WTC11 (cell line): Measurements from ENCODE around the gene HELQ. TPM values are rescaled to one million over a fixed set of nuclear protein-coding genes. Genes with fewer than 3 reads are reported as not detected.

Experiments
- ATAC-seq: fragments of 200-7000 bp; cut with Tn5 transposase; 2 replicates; pipeline ENCODE4 v1.10.0; 2021; ENCODE audit warnings: mild to moderate bottlenecking, moderate library complexity
- CTCF ChIA-PET: fragments of 300-600 bp; sonication (Branson Sonifier 250); formaldehyde crosslinking; loops from one replicate; lab custom pipeline; 2021; ENCODE audit warnings: antibody characterized with exemption; lab: Charles Lee
- POLR2A ChIA-PET: fragments of 350-600 bp; sonication (Branson Sonifier 250); formaldehyde crosslinking; loops from one replicate; lab custom pipeline; 2021; ENCODE audit warnings: antibody characterized with exemption; lab: Charles Lee
- DNase-seq: peaks from one replicate; pipeline ENCODE4 v3.0.0; 2021; ENCODE audit warnings: low spot score
- H3K27ac Mint-ChIP-seq: 2 replicates; pipeline ENCODE4 v1.8.0; 2021; ENCODE audit warnings: mixed read lengths
- H3K27me3 Mint-ChIP-seq: 2 replicates; pipeline ENCODE4 v1.8.0; 2021; ENCODE audit warnings: low read depth, mild to moderate bottlenecking, moderate library complexity, mixed read lengths
- H3K36me3 Mint-ChIP-seq: 2 replicates; pipeline ENCODE4 v1.8.0; 2021; ENCODE audit warnings: mixed read lengths
- H3K4me1 Mint-ChIP-seq: 2 replicates; pipeline ENCODE4 v1.8.0; 2022; ENCODE audit warnings: mixed read lengths
- H3K4me3 Mint-ChIP-seq: 2 replicates; pipeline ENCODE4 v1.8.0; 2021; ENCODE audit warnings: mild to moderate bottlenecking, moderate library complexity, mixed read lengths
- H3K9me3 Mint-ChIP-seq: 2 replicates; pipeline ENCODE4 v1.8.0; 2021; ENCODE audit warnings: mixed read lengths
- KAT7 ChIP-seq: sonication (generic); formaldehyde crosslinking; IDR thresholded peaks from 2 replicates; pipeline ENCODE4 v1.8.1; 2023; ENCODE audit warnings: missing genetic modification reagents, mild to moderate bottlenecking, borderline replicate concordance
- MYBL2 ChIP-seq: sonication (generic); formaldehyde crosslinking; IDR thresholded peaks from 2 replicates; pipeline ENCODE4 v1.8.1; 2023; ENCODE audit warnings: mild to moderate bottlenecking, moderate library complexity, missing genetic modification reagents
- NR3C1 ChIP-seq: sonication (generic); formaldehyde crosslinking; conservative IDR thresholded peaks from 2 replicates; pipeline ENCODE4 v1.8.1; 2023; ENCODE audit warnings: low read depth, mild to moderate bottlenecking, missing genetic modification reagents
- ZNF138 ChIP-seq: sonication (generic); formaldehyde crosslinking; conservative IDR thresholded peaks from 2 replicates; pipeline ENCODE4 v1.8.1; 2022; ENCODE audit warnings: mild to moderate bottlenecking, moderate library complexity, missing genetic modification reagents
- ZNF423 ChIP-seq: fragments of 250-450 bp; sonication (Bioruptor Pico); IDR thresholded peaks from 2 replicates; pipeline ENCODE4 v2.1.2; 2022; ENCODE audit warnings: mild to moderate bottlenecking, moderate library complexity
- total RNA-seq: library from RNA; stranded (reverse); gene quantifications from 3 replicates; pipeline ENCODE4 v1.2.3, GENCODE V29; 2021
- TF ChIP-seq, protein P1 (sequence below): sonication (generic); formaldehyde crosslinking; IDR thresholded peaks from 2 replicates; pipeline ENCODE4 v1.8.1; 2022; ENCODE audit warnings: mild to moderate bottlenecking, missing genetic modification reagents, moderate library complexity, borderline replicate concordance
- TF ChIP-seq, protein P2 (sequence below): fragments of 250-450 bp; sonication (Bioruptor Pico); IDR thresholded peaks from 2 replicates; pipeline ENCODE4 v1.8.0; 2021; ENCODE audit warnings: mild to moderate bottlenecking
- TF ChIP-seq, protein P3 (sequence below): sonication (generic); formaldehyde crosslinking; IDR thresholded peaks from 2 replicates; pipeline ENCODE4 v1.8.1; 2023; ENCODE audit warnings: mild to moderate bottlenecking, missing genetic modification reagents
- TF ChIP-seq, protein P4 (sequence below): sonication (generic); formaldehyde crosslinking; IDR thresholded peaks from 2 replicates; pipeline ENCODE4 v1.8.0; 2022; ENCODE audit warnings: mild to moderate bottlenecking, missing genetic modification reagents
- TF ChIP-seq, protein P5 (sequence below): sonication (generic); formaldehyde crosslinking; IDR thresholded peaks from 2 replicates; pipeline ENCODE4 v1.8.0; 2023; ENCODE audit warnings: missing genetic modification reagents, mild to moderate bottlenecking, borderline replicate concordance
- TF ChIP-seq, protein P6 (sequence below): sonication (generic); formaldehyde crosslinking; IDR thresholded peaks from 2 replicates; pipeline ENCODE4 v1.8.1; 2022; ENCODE audit warnings: low read depth, missing genetic modification reagents, borderline replicate concordance
- TF ChIP-seq, protein P7 (sequence below): fragments of 250-450 bp; sonication (Bioruptor Pico); IDR thresholded peaks from 2 replicates; pipeline ENCODE4 v1.9.0; 2021; ENCODE audit warnings: mild to moderate bottlenecking

The HELQ gene
- total RNA-seq, 1 experiment from 2014 or later, result 10.1 TPM

DNA sequence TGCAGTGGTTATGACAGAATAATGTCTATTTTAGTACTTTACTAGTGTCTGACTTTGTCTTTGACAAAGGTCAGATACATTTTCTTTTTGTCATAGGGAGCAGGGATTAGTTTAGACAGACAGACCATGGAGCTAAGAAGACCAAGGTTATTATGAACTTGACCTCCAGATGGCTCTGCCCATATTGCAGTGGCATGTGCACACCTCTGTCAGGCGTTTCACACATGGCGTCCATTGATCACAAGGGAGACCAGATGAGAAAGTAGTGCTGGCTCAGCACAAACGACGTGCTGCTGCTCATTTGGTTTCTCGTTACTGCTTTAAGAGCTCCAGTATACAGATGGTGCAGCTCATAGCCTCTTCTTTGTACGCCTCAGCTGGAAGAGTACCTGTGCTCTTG, 64.7 kb downstream of the HELQ start (continued):
- TF ChIP-seq MYBL2 (CRISPR knock-in tag) (no peak), ZNF138 (no peak)

DNA sequence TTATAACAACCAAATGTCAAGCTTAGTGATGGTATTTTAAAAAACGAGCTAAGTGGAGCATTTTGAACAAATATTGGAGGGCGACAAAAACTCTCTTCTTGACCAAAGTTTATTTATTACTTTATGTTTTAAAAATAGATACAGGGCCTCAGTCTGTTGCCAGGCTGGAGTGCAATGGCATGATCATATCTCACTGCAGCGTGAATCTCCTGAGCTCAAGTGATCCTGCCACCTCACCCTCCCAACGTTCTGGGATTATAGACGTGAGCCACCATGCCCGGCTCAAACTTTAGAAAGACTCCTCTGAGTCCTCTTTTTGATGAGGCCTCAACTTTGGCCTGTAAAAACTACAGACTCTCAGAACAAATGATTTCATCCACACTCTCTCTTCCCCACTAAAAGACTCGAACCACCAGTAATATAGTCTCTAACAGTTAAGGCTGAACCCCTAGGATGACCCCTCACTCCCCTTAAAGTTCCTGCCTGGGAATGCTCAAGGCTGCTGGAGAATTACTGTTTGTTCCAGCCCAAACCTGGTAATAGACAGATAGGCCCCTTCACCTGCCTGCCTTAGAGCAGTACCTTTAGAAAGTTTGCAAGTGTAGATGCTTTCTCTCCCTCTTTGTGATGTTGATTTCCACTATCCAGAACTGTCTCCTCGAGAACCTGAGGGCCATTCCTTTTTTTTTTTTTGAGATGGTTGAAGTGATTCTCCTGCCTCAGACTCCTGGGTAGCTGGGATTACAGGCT, 65.7 kb downstream of the HELQ start:
- Mint-ChIP-seq H3K27me3 (peaks cover 94% of the 10 kb centered on the region), H3K36me3 (no peaks in the 10 kb centered on the region), H3K4me3 (peak overlapping the region; percentile 7; the same call in 1 of the 2 replicates), H3K4me1 (peaks cover 44% of the 10 kb centered on the region), H3K9me3 (0 out of 2 replicates have a peak, but pooled peaks cover 3% of the 10 kb centered on the region), H3K27ac (no peak overlapping the region)
- TF ChIP-seq NR3C1 (no peak), ZNF423 (no peak), KAT7 (no peak), ZNF138 (no peak)
- TF ChIP-seq, protein P1, sequence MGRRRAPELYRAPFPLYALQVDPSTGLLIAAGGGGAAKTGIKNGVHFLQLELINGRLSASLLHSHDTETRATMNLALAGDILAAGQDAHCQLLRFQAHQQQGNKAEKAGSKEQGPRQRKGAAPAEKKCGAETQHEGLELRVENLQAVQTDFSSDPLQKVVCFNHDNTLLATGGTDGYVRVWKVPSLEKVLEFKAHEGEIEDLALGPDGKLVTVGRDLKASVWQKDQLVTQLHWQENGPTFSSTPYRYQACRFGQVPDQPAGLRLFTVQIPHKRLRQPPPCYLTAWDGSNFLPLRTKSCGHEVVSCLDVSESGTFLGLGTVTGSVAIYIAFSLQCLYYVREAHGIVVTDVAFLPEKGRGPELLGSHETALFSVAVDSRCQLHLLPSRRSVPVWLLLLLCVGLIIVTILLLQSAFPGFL (CRISPR knock-in tag), result no peak
- TF ChIP-seq, protein P2, sequence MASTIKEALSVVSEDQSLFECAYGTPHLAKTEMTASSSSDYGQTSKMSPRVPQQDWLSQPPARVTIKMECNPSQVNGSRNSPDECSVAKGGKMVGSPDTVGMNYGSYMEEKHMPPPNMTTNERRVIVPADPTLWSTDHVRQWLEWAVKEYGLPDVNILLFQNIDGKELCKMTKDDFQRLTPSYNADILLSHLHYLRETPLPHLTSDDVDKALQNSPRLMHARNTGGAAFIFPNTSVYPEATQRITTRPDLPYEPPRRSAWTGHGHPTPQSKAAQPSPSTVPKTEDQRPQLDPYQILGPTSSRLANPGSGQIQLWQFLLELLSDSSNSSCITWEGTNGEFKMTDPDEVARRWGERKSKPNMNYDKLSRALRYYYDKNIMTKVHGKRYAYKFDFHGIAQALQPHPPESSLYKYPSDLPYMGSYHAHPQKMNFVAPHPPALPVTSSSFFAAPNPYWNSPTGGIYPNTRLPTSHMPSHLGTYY (CRISPR knock-in tag), result no peak
- TF ChIP-seq, protein P3, sequence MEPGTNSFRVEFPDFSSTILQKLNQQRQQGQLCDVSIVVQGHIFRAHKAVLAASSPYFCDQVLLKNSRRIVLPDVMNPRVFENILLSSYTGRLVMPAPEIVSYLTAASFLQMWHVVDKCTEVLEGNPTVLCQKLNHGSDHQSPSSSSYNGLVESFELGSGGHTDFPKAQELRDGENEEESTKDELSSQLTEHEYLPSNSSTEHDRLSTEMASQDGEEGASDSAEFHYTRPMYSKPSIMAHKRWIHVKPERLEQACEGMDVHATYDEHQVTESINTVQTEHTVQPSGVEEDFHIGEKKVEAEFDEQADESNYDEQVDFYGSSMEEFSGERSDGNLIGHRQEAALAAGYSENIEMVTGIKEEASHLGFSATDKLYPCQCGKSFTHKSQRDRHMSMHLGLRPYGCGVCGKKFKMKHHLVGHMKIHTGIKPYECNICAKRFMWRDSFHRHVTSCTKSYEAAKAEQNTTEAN (CRISPR knock-in tag), result no peak
- TF ChIP-seq, protein P4, sequence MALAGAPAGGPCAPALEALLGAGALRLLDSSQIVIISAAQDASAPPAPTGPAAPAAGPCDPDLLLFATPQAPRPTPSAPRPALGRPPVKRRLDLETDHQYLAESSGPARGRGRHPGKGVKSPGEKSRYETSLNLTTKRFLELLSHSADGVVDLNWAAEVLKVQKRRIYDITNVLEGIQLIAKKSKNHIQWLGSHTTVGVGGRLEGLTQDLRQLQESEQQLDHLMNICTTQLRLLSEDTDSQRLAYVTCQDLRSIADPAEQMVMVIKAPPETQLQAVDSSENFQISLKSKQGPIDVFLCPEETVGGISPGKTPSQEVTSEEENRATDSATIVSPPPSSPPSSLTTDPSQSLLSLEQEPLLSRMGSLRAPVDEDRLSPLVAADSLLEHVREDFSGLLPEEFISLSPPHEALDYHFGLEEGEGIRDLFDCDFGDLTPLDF, result no peak
- TF ChIP-seq, protein P5, sequence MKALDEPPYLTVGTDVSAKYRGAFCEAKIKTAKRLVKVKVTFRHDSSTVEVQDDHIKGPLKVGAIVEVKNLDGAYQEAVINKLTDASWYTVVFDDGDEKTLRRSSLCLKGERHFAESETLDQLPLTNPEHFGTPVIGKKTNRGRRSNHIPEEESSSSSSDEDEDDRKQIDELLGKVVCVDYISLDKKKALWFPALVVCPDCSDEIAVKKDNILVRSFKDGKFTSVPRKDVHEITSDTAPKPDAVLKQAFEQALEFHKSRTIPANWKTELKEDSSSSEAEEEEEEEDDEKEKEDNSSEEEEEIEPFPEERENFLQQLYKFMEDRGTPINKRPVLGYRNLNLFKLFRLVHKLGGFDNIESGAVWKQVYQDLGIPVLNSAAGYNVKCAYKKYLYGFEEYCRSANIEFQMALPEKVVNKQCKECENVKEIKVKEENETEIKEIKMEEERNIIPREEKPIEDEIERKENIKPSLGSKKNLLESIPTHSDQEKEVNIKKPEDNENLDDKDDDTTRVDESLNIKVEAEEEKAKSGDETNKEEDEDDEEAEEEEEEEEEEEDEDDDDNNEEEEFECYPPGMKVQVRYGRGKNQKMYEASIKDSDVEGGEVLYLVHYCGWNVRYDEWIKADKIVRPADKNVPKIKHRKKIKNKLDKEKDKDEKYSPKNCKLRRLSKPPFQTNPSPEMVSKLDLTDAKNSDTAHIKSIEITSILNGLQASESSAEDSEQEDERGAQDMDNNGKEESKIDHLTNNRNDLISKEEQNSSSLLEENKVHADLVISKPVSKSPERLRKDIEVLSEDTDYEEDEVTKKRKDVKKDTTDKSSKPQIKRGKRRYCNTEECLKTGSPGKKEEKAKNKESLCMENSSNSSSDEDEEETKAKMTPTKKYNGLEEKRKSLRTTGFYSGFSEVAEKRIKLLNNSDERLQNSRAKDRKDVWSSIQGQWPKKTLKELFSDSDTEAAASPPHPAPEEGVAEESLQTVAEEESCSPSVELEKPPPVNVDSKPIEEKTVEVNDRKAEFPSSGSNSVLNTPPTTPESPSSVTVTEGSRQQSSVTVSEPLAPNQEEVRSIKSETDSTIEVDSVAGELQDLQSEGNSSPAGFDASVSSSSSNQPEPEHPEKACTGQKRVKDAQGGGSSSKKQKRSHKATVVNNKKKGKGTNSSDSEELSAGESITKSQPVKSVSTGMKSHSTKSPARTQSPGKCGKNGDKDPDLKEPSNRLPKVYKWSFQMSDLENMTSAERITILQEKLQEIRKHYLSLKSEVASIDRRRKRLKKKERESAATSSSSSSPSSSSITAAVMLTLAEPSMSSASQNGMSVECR (CRISPR knock-in tag), result no peak
- TF ChIP-seq, protein P6, sequence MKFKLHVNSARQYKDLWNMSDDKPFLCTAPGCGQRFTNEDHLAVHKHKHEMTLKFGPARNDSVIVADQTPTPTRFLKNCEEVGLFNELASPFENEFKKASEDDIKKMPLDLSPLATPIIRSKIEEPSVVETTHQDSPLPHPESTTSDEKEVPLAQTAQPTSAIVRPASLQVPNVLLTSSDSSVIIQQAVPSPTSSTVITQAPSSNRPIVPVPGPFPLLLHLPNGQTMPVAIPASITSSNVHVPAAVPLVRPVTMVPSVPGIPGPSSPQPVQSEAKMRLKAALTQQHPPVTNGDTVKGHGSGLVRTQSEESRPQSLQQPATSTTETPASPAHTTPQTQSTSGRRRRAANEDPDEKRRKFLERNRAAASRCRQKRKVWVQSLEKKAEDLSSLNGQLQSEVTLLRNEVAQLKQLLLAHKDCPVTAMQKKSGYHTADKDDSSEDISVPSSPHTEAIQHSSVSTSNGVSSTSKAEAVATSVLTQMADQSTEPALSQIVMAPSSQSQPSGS (CRISPR knock-in tag), result no peak
- TF ChIP-seq, protein P7, sequence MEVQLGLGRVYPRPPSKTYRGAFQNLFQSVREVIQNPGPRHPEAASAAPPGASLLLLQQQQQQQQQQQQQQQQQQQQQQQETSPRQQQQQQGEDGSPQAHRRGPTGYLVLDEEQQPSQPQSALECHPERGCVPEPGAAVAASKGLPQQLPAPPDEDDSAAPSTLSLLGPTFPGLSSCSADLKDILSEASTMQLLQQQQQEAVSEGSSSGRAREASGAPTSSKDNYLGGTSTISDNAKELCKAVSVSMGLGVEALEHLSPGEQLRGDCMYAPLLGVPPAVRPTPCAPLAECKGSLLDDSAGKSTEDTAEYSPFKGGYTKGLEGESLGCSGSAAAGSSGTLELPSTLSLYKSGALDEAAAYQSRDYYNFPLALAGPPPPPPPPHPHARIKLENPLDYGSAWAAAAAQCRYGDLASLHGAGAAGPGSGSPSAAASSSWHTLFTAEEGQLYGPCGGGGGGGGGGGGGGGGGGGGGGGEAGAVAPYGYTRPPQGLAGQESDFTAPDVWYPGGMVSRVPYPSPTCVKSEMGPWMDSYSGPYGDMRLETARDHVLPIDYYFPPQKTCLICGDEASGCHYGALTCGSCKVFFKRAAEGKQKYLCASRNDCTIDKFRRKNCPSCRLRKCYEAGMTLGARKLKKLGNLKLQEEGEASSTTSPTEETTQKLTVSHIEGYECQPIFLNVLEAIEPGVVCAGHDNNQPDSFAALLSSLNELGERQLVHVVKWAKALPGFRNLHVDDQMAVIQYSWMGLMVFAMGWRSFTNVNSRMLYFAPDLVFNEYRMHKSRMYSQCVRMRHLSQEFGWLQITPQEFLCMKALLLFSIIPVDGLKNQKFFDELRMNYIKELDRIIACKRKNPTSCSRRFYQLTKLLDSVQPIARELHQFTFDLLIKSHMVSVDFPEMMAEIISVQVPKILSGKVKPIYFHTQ (CRISPR knock-in tag), result no peak
- ChIA-PET POLR2A (no interaction called here), CTCF (interaction anchor here (0.8 kb wide), 1 partner anchor 61 kb away, joined by 5 read pairs; no protein-coding TSS in a partner anchor)
- DNase-seq (no peak), ATAC-seq (peak; percentile 73)
